Measurements from ENCODE around the gene MTA1.

The MTA1 gene

DNA sequence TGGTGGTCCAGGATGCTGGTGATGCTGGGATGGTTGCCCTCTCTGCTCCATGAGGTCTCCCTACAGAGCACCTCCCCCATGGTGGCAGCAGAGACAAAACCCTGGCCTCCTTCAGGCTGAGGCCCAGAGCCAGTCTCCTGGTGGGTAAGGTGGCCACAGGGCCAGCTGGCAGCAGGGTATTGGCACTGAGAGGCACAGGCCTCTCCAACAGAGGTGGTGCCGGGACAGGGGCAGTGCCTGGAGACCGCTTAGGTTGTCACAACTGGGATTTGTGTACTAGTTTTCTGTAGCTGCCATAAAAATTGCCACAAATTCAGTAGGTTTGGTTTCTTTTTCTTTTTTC is 6.1 kb upstream of the MTA1 start:
- no peak overlapping the region for H3K27ac ChIP-seq (replicated peaks)
- no peak for DNase-seq (ENCODE audit: low read depth in 1 of 2, low spot score in 1 of 2)
- no peak overlapping the region for H3K4me3 ChIP-seq (replicated peaks; ENCODE audit: insufficient read depth, low read length)
- H3K27me3 ChIP-seq (ENCODE audit: insufficient read depth, poor library complexity, severe bottlenecking), result peaks cover 12% of the 10 kb centered on the region
- TF ChIP-seq POLR2AphosphoS5 (IDR thresholded peaks at IDR 0.05; ENCODE audit: low read depth), result no peak
- no peak for TF ChIP-seq SPI1 (IDR thresholded peaks at IDR 0.05; ENCODE audit: borderline replicate concordance, low read depth)
- TF ChIP-seq, protein P1, sequence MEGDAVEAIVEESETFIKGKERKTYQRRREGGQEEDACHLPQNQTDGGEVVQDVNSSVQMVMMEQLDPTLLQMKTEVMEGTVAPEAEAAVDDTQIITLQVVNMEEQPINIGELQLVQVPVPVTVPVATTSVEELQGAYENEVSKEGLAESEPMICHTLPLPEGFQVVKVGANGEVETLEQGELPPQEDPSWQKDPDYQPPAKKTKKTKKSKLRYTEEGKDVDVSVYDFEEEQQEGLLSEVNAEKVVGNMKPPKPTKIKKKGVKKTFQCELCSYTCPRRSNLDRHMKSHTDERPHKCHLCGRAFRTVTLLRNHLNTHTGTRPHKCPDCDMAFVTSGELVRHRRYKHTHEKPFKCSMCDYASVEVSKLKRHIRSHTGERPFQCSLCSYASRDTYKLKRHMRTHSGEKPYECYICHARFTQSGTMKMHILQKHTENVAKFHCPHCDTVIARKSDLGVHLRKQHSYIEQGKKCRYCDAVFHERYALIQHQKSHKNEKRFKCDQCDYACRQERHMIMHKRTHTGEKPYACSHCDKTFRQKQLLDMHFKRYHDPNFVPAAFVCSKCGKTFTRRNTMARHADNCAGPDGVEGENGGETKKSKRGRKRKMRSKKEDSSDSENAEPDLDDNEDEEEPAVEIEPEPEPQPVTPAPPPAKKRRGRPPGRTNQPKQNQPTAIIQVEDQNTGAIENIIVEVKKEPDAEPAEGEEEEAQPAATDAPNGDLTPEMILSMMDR (IDR thresholded peaks at IDR 0.05; ENCODE audit: insufficient read depth, low read length), result no peak
- no peak for TF ChIP-seq GABPA (IDR thresholded peaks at IDR 0.05; ENCODE audit: low read depth)
- TF ChIP-seq, protein P2, sequence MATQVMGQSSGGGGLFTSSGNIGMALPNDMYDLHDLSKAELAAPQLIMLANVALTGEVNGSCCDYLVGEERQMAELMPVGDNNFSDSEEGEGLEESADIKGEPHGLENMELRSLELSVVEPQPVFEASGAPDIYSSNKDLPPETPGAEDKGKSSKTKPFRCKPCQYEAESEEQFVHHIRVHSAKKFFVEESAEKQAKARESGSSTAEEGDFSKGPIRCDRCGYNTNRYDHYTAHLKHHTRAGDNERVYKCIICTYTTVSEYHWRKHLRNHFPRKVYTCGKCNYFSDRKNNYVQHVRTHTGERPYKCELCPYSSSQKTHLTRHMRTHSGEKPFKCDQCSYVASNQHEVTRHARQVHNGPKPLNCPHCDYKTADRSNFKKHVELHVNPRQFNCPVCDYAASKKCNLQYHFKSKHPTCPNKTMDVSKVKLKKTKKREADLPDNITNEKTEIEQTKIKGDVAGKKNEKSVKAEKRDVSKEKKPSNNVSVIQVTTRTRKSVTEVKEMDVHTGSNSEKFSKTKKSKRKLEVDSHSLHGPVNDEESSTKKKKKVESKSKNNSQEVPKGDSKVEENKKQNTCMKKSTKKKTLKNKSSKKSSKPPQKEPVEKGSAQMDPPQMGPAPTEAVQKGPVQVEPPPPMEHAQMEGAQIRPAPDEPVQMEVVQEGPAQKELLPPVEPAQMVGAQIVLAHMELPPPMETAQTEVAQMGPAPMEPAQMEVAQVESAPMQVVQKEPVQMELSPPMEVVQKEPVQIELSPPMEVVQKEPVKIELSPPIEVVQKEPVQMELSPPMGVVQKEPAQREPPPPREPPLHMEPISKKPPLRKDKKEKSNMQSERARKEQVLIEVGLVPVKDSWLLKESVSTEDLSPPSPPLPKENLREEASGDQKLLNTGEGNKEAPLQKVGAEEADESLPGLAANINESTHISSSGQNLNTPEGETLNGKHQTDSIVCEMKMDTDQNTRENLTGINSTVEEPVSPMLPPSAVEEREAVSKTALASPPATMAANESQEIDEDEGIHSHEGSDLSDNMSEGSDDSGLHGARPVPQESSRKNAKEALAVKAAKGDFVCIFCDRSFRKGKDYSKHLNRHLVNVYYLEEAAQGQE (IDR thresholded peaks at IDR 0.05; ENCODE audit: insufficient replicate concordance, low read depth), result no peak

DNA sequence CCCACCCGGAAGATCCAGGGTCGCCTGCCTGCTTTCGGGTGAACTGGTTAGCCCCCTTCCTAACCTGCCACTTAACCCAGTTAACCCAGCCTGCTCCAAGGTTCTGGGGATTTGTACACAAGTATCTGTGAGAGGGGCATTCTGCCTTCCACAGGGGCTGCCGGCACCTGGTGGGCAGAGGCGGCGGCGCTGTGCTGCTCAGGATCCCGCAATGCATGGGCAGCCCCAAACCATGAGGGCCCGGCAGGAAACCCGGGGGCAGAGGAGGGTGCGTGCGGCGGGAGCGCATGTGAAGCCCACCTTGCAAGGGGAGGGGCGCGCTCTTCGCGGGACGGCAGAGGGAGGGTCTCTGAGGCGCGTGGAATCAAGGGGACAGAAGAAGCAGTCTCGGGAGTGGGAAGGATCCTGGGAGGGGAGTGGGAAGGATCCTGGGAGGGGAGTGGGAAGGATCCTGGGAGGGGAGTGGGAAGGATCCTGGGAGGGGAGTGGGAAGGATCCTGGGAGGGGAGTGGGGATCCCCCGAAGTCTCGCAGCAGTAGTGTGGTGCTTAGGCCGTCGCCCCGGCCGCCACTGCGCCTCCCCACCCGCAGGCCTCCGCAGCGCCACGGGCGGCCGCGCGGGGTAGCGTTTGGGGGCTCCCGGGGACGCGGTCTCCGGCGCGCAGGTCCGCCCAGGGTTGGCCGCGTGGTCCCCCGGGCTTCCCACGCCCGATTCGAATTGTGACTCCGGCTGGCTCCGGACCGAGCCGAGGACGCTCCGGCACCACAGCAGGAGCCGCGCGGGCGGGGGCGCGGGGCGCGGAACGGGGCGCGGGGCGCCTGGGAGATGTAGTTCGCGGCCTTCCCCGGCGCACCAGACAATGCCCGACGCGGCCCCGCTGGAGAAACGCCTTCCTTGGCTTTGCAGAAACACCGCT is 4.9 kb upstream of the MTA1 start:
- Histone ChIP-seq H3K4me3 (replicated peaks; ENCODE audit: insufficient read depth, low read length) (peak overlapping the region; percentile 37), H3K27me3 (ENCODE audit: insufficient read depth, poor library complexity, severe bottlenecking) (peaks cover 12% of the 10 kb centered on the region), H3K27ac (replicated peaks) (no peak overlapping the region)
- DNase-seq (ENCODE audit: low read depth in 1 of 2, low spot score in 1 of 2), result peak; percentile 59 to 66
- TF ChIP-seq, protein P1 (IDR thresholded peaks at IDR 0.05; ENCODE audit: insufficient read depth, low read length), result peak; percentile 32
- TF ChIP-seq GABPA (IDR thresholded peaks at IDR 0.05; ENCODE audit: low read depth), result no peak

DNA sequence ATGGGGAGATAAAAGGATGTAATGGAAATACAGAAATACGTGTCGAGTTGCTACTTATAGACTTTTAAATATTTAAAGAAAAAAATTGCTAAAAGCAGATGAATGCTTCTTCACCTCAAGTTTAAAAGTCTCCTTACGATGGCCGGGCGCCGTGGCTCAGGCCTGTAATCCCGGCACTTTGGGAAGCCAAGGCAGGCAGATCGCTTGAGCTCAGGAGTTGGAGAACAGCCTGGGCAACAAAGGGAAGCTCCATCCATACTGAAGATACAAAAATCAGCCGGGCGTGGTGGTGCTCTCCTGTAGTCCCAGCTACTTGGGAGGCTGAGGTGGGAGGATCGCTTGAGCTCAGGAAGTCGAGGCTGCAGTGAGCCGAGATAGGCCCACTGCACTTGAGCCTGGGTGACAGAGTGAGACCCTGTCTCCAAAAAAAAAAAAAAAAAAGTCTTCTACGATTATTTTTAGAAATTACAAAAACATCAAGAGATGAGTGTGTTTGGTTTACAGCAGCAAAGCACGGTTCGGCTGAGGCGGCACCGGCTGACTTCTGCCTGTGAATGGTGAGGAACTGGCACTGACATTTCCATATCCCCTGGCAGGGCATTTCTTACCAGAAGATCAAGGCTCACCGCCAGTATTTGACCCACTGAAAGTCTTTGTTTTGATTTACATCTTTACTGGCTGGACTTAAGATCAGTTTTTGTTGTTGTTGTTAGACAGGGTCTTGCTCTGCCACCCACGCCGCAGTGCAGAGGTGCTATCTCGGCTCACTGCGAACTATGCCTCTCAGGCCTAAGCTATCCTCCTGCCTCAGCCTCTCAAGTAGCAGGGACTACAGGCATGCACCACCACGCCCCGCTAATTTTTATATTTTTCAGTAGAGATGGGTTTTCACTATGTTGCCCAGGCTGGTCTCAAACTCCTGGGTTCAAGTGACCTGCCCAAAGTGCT is 3.9 kb upstream of the MTA1 start:
- no peak for TF ChIP-seq SPI1 (IDR thresholded peaks at IDR 0.05; ENCODE audit: borderline replicate concordance, low read depth)
- TF ChIP-seq, protein P2 (IDR thresholded peaks at IDR 0.05; ENCODE audit: insufficient replicate concordance, low read depth), result no peak
- TF ChIP-seq, protein P1 (IDR thresholded peaks at IDR 0.05; ENCODE audit: insufficient read depth, low read length), result no peak
- no peak for TF ChIP-seq GABPA (IDR thresholded peaks at IDR 0.05; ENCODE audit: low read depth)
- no peak for TF ChIP-seq POLR2AphosphoS5 (IDR thresholded peaks at IDR 0.05; ENCODE audit: low read depth)
- peak overlapping the region; percentile 37; the same call in 1 of the 2 replicates for H3K4me3 ChIP-seq (replicated peaks; ENCODE audit: insufficient read depth, low read length)
- no peak overlapping the region for H3K27ac ChIP-seq (replicated peaks)
- H3K27me3 ChIP-seq (ENCODE audit: insufficient read depth, poor library complexity, severe bottlenecking), result peaks cover 9% of the 10 kb centered on the region
- DNase-seq (ENCODE audit: low read depth in 1 of 2, low spot score in 1 of 2), result no peak

Data from HL-60 (cell line).